Nephron progenitor cell (in vitro differentiated cells): Measurements from ENCODE around the gene OMP.

Experiments
- DNase-seq: peaks from one replicate; pipeline ENCODE4 v3.0.0; 2021
- H3K27ac Mint-ChIP-seq: 2 replicates; pipeline ENCODE4 v1.8.0; 2021; ENCODE audit warnings: mild to moderate bottlenecking, moderate library complexity, mixed read lengths
- H3K27me3 Mint-ChIP-seq: 2 replicates; pipeline ENCODE4 v1.8.0; 2021; ENCODE audit warnings: mild to moderate bottlenecking, low read depth, mixed read lengths; ENCODE audit not compliant: poor library complexity
- H3K36me3 Mint-ChIP-seq: 2 replicates; pipeline ENCODE4 v1.8.0; 2021; ENCODE audit warnings: low read depth, mixed read lengths
- H3K4me1 Mint-ChIP-seq: 2 replicates; pipeline ENCODE4 v1.8.0; 2021; ENCODE audit warnings: mixed read lengths
- H3K4me3 Mint-ChIP-seq: 2 replicates; pipeline ENCODE4 v1.8.0; 2021; ENCODE audit warnings: mild to moderate bottlenecking, moderate library complexity, mixed read lengths
- H3K9me3 Mint-ChIP-seq: 2 replicates; pipeline ENCODE4 v1.8.0; 2021; ENCODE audit warnings: mild to moderate bottlenecking, moderate library complexity, mixed read lengths
- TF ChIP-seq, protein P1 (sequence below): fragments of 200-600 bp; sonication (generic); IDR thresholded peaks from 2 replicates; pipeline ENCODE4 v1.5.0; 2021; ENCODE audit warnings: antibody characterized with exemption

Gene OMP

DNA sequence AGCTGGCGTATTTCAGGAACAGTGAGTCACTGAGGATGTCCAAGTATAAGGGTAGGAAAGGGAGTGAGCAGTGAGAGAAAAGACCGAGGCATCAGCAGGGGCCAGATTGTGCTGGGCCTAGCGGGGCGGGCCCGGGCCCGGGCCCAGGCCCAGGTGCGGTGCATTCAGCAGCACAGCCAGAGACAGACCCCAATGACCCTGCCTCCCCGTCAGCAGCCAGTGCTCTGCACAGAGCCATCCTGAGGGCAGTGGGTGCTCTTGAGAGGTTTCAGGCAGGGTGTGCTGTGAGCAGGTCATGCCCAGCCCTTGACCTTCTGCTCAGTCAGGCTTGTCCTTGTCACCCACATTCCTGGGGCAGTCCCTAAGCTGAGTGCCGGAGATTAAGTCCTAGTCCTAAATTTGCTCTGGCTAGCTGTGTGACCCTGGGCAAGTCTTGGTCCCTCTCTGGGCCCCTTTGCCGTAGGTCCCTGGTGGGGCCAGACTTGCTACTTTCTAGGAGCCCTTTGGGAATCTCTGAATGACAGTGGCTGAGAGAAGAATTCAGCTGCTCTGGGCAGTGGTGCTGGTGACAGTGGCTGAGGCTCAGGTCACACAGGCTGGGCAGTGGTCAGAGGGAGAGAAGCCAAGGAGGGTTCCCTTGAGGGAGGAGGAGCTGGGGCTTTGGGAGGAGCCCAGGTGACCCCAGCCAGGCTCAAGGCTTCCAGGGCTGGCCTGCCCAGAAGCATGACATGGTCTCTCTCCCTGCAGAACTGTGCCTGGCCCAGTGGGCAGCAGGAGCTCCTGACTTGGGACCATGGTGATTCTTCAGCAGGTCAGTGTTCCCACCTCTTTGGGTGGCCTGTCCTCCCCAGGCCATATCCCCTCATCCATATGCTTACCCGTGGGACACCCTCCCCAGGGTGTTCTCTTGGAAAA is 27.5 kb downstream of the OMP start:
- no peaks in the 10 kb centered on the region for H3K36me3 Mint-ChIP-seq
- H3K4me1 Mint-ChIP-seq = peaks cover 46% of the 10 kb centered on the region
- no peak overlapping the region for H3K4me3 Mint-ChIP-seq
- DNase-seq = no peak
- H3K27ac Mint-ChIP-seq = no peak overlapping the region
- TF ChIP-seq, protein P1, sequence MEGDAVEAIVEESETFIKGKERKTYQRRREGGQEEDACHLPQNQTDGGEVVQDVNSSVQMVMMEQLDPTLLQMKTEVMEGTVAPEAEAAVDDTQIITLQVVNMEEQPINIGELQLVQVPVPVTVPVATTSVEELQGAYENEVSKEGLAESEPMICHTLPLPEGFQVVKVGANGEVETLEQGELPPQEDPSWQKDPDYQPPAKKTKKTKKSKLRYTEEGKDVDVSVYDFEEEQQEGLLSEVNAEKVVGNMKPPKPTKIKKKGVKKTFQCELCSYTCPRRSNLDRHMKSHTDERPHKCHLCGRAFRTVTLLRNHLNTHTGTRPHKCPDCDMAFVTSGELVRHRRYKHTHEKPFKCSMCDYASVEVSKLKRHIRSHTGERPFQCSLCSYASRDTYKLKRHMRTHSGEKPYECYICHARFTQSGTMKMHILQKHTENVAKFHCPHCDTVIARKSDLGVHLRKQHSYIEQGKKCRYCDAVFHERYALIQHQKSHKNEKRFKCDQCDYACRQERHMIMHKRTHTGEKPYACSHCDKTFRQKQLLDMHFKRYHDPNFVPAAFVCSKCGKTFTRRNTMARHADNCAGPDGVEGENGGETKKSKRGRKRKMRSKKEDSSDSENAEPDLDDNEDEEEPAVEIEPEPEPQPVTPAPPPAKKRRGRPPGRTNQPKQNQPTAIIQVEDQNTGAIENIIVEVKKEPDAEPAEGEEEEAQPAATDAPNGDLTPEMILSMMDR = no peak
- peaks cover 7% of the 10 kb centered on the region for H3K27me3 Mint-ChIP-seq
- no peaks in the 10 kb centered on the region for H3K9me3 Mint-ChIP-seq

DNA sequence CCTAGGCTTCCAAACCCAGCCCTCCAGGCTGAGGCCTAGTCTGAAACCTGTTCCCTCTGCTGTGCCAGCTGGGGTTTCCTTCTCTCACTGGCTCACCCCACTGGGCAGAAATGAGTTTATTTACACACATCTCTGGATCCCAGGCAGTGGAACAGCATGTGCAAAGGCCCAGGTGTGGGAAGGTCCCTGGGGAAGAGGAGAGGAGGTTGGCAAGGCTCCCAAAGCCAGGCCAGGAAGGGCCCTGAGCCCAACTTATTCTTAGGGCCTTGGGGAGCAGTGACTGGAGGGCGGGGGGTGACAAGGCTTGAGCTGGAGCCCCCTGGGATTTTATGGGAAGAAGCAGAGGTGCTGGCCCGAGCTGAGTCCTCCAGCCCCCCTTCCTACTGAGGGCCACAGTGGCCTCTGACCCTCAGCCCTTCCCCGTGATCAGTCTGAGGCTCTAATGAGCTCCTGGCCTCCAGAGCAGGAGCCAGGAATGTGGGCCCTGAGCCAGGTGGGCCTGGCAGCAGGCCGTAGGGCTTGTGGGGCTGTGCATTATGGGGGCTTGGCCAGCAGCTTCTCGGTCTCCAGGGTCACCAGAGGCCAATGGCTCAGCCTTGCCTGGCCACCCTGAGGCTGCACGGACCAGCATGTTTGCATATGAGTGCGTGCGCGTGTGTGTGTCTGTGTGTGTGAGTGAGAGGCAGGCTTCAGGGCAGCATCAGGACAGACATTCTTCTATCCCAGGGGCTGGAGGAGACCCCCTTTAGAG is 28.3 kb downstream of the OMP start:
- H3K4me3 Mint-ChIP-seq = no peak overlapping the region
- H3K4me1 Mint-ChIP-seq = peaks cover 46% of the 10 kb centered on the region
- TF ChIP-seq, protein P1 = no peak
- peaks cover 7% of the 10 kb centered on the region for H3K27me3 Mint-ChIP-seq
- H3K9me3 Mint-ChIP-seq = no peaks in the 10 kb centered on the region
- H3K27ac Mint-ChIP-seq = no peak overlapping the region
- DNase-seq = no peak
- H3K36me3 Mint-ChIP-seq = no peaks in the 10 kb centered on the region

DNA sequence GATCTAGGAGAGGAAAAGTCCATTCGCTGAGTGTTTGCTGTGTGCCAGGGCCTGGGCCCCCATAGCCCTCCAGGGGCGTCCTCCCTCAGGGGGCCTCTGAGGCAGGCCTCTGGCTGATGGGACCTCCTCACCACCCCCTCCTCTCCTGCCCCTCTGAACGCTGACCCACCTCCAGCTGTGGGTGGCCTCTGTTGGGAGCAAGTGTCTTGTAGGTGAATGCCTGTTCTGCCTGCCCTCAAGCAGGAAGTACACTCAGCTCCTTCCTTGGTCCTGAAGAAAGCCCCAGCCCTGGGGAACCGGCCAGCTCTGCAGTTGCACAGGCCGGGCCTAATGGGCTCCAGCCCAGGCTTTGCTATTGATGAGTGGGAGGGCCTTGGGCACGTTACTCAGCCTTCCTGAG is 28.9 kb downstream of the OMP start:
- no peak overlapping the region for H3K4me3 Mint-ChIP-seq

DNA sequence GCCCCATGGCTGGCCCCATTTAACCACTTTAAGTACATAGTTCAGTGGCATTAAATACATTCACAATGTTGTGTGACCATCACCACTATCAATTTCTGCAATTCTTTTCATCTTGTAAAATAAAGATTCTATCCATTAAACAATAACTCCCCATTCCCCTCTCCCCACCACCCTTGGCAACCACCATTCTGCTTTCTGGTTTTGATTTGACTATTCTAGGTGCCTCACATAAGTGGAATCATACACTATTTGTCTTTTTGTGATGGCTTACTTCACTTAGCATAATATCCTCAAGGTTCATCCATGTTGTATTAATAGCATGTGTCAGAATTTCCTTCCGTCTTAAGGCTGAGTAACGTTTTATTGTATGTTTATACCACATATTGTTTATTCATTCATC is 32.4 kb downstream of the OMP start:
- H3K4me1 Mint-ChIP-seq = peaks cover 49% of the 10 kb centered on the region
- no peak overlapping the region for H3K4me3 Mint-ChIP-seq
- no peak for DNase-seq
- TF ChIP-seq, protein P1 = no peak
- no peak overlapping the region for H3K27ac Mint-ChIP-seq
- H3K36me3 Mint-ChIP-seq = no peaks in the 10 kb centered on the region
- no peaks in the 10 kb centered on the region for H3K9me3 Mint-ChIP-seq
- peaks cover 3% of the 10 kb centered on the region for H3K27me3 Mint-ChIP-seq

More for the DNA sequence above, 28.9 kb downstream of the OMP start:
- TF ChIP-seq, protein P1 = no peak
- no peak for DNase-seq
- Mint-ChIP-seq H3K27ac (no peak overlapping the region), H3K4me1 (peaks cover 47% of the 10 kb centered on the region), H3K9me3 (no peaks in the 10 kb centered on the region), H3K27me3 (peaks cover 11% of the 10 kb centered on the region), H3K36me3 (no peaks in the 10 kb centered on the region)

DNA sequence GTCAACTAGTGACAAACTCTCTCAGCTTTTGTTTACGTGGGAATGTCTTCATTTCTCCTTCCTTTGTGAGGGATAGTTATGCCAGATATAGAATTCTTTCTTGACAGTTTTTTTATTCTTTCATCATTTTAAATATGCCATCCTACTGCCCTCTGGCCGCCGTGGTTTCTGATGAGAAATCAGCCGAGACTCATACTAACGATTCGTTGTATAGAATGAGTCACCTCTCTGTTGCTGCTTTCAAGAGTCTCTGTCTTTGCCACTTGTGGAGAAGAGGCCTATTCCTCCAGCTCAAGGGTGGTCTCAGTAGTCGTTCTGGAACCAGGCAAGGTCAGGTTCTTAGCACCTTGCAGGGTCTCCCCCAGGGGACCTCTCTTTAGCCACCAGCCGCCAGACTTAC is 33.4 kb downstream of the OMP start:
- TF ChIP-seq, protein P1 = no peak
- no peak overlapping the region for H3K4me3 Mint-ChIP-seq
- peaks cover 51% of the 10 kb centered on the region for H3K4me1 Mint-ChIP-seq
- H3K36me3 Mint-ChIP-seq = no peaks in the 10 kb centered on the region
- no peaks in the 10 kb centered on the region for H3K9me3 Mint-ChIP-seq
- H3K27ac Mint-ChIP-seq = no peak overlapping the region
- DNase-seq = no peak
- peaks cover 3% of the 10 kb centered on the region for H3K27me3 Mint-ChIP-seq
